ENCODE results near the gene TESK2.
A peak's percentile ranks its signal among the peaks of the same experiment; 100 is the strongest.

TESK2 gene

GRCh38 chr1:45304311-45305081, 186.5 kb downstream of the TESK2 start:
- DNase-seq (ENCODE audit: low read depth) = no peak

DNA sequence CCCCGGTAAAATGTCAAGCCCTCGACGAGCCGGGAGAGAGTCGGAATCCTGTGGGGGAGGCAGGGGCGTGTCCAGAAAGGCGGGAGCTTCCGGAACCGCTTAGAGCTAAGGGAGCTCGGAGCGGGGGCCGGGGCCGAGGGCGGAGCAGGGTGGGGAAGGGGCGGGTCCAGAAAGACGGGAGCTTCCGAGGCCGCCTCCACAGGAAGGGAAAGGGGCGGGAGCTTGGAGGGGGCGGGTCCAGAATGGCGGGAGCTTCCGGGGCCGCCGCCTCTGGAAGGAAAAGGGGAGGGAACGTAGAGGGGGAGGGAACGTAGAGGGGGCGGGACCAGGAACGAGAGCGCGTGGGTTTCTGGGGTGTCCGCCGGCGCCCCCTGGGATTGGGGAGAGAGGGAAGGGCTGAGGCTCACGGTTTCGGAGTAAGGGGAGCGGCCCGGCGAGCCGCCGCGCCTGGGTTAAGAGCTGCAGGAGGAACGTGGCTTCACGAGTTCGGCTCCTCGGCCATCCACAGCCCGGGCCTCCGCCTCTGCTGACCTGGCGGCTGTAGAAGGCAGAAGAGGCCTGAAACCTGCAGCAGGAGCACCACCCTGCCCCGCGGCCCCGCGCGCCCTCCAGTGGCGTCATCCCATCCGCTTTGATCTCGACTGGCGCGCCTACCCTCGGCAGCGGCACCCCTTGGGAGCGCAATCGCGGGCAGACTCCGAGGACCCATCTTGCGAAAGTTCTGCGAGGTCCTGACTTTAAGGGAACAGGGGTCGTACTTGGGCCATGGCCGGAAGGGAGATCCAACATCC, 187.2 kb downstream of the TESK2 start:
- DNase-seq (ENCODE audit: low read depth) = peak; percentile 87

- DNase-seq (ENCODE audit: low read depth) = no peak
Measured at GRCh38 chr1:45302505-45303150, 188.3 kb downstream of the TESK2 start.

GRCh38 chr1:45300669-45300997, 190.3 kb downstream of the TESK2 start:
- DNase-seq (ENCODE audit: low read depth) = no peak

DNA sequence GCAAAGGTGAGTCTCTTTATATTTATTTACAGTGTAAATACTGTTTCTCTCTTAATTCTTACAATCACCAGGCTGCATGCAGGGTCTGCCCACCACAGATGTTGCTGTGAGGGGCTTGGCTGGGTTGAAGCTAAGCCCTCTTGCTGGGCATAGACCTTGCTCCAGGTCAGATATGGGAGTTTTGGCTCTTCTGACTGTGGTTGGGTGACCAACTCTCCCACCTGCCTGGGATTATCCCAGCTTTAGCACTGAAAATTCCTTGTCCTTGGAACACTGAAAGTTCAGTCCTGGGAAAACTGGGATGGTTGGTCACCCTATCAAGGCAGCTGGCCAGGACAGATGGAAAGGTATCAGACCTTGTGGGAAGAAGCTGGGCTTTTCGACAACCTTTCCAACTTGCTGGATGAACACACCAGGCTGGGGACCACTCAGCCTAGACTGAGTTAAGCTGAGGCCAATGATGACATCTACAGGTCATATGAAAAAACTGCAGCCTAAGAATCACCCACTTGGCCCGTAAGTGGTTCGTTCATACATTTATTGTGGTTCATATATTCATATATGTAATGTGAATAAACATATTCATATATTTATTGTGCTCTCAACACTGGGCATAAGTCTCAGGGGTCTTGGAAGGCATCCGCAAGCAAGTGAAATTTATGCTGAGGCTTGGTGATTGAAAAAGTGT, 190.8 kb downstream of the TESK2 start:
- peak; percentile 34 for DNase-seq (ENCODE audit: low read depth)

GRCh38 chr1:45299296-45299695, 191.7 kb downstream of the TESK2 start:
- DNase-seq (ENCODE audit: low read depth) = no peak

DNA sequence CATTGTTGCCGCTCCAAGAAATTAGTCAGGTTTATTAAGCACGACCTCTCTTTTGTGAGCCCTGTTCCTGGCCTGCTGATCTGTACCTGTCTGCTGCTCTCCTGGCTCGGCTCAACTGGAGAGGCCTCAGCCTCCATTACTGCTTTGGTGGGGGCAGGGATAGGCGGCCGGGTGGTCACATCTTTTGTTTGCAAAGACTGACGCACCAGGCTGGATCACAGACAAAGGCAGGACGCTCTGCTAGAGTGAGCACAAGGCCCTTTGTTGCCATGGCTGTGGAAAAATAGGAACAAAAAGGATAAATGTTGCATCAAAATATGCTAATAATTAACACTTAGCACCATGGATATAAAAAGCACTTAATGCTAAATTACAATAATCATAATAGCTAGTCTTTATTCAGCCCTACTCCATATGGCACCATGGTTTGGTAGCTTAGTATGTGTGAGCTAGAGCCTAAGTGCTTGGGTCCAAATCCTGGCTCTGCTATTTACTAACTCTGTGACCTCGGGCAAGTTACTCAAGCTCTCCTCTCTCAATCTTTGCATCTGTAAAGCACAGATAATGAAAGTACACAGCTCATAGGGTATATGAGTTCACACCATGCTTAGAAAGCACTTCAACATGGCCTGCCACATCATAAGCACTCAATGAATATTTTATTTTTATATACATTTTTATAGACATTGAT, 193.2 kb downstream of the TESK2 start:
- DNase-seq (ENCODE audit: low read depth) = no peak

Measured in HS-5 (cell line).